CD4-positive, alpha-beta T cell treated with Interleukin-10 for 1 hour (primary cell): ENCODE measurements around the gene CDK9.
A peak's percentile ranks its signal among the peaks of the same experiment; 100 is the strongest.
"Not testable (repeated sequence)": the region's sequence is repeated elsewhere in the genome, so short reads cannot be mapped to it uniquely, and the experiment has no call there.

ENCODE experiments used
- DNase-seq: peaks from one replicate; pipeline ENCODE4 v3.0.0-alpha.2; 2020

The CDK9 gene

GRCh38 chr9:127828262-127829031 is 42.6 kb downstream of the CDK9 start:
- DNase-seq, result no peak

GRCh38 chr9:127829205-127829906 is 43.5 kb downstream of the CDK9 start:
- DNase-seq, result no peak

GRCh38 chr9:127832248-127832647 is 46.4 kb downstream of the CDK9 start:
- no peak for DNase-seq

GRCh38 chr9:127833555-127833954 is 47.7 kb downstream of the CDK9 start:
- DNase-seq, result peak; percentile 12

GRCh38 chr9:127835991-127836516 is 50.2 kb downstream of the CDK9 start:
- DNase-seq, result peak; percentile 15

GRCh38 chr9:127836561-127836960 is 50.7 kb downstream of the CDK9 start:
- not testable (repeated sequence) for DNase-seq

- no peak for DNase-seq
These were observed 51.5 kb downstream of the CDK9 start for GRCh38 chr9:127837346-127837745.

- no peak for DNase-seq
These were observed 52.7 kb downstream of the CDK9 start for GRCh38 chr9:127838375-127839078.
